Middle frontal gyrus (tissue), 1 donor: Measurements from ENCODE around the gene CTSS.
"Not testable (repeated sequence)": the region's sequence is repeated elsewhere in the genome, so short reads cannot be mapped to it uniquely, and the experiment has no call there.

ENCODE experiments used
- DNase-seq: peaks from one replicate; pipeline ENCODE4 v3.0.0-alpha.2; 2015; ENCODE audit warnings: low spot score; ENCODE audit errors: extremely low spot score

Gene CTSS

DNA sequence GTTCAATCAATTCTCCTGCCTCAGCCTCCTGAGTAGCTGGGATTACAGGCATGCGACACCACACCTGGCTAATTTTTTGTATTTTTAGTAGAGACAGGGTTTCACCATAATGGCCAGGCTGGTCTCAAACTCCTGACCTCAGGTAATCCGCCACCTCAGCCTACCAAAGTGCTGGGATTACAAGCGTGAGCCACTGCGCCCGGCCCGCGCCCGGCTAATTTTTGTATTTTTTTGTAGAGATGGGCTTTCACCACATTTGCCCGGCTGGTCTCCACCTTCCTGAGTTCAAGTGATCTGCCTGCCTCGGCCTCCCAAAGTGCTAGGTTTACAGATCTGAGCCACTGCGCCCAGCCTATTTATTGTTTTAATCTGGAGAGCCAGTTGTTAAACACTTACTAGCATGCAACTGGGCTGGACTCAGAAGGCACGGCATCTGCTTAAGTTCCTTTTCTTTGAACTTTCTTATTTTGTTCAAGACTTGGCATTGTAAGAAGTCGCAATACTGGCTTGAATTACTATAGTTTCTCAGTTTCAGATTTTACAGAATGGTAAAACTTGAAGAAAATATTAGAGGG lies 10.4 kb upstream of the CTSS start:
- DNase-seq, result not testable (repeated sequence)

DNA sequence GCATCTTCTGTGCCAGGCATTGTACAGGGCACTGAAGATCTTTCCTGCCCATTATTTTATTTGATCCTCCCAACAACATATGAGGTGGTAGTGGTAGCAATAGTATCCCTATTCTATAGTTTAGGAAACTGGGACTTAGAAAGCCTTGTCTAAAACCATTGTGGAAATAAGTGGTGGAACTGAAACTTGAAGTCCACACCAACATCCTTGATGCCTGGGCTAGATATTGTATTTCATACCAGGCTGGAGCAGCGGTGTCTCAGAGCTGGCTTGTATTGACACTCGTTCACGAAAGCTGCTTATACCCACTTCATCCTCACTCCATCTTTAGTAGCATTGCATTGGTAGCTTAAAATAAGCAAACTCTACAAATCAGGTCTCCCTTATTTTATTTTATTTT lies 9.7 kb upstream of the CTSS start:
- DNase-seq, result no peak

DNA sequence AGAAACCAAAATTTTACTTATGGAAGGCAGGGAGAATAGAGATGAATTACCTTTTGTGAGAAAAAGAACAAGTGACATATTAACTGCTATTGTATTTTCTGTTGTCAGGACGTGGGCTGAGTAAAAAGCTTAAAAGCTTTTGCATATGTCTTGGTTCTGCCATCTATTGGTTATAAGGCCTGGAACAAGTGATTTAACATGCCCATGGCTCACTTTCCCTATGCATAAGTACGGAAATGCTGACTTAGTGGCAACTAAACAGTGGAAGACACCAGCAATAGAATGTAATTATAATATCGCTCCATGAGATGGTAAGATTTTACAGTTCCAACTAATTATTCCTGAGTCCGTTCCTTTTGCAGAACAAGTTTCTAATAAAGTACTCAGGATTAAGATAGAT lies 6.7 kb upstream of the CTSS start:
- DNase-seq, result no peak

DNA sequence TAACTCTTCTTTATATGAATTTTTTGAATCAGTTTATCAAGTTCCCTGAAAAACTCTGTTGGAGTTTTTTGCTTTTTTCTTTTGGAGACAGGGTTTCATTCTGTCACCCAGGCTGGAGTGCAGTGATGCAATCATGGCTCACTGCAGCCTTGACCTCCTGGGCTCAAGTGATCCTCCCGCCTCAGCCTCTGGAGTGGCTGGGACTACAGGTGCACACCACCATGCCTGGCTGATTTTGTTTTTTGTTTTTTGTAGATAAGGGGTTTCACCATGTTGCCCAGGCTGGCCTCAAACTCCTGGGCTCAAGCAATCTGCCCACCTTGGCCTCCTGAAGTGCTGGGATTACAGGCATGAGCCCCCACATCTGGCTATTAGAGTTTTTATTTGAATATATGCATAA lies 2.1 kb upstream of the CTSS start:
- not testable (repeated sequence) for DNase-seq

DNA sequence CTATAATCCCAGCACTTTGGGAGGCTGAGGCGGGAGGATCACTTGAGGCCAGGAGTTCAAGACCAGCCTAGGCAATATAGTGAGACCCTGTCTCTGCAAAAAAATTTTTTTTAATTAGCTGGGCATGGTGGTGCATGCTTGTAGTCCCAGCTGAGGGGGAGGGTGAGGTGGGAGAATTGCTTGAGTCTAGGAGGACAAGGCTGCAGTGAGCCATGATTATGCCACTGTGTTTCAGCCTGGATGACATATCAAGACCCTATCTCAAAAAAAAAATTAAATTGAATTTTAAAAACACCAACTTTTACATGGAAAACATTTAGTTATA lies 361 bp upstream of the CTSS start:
- DNase-seq, result not testable (repeated sequence)

DNA sequence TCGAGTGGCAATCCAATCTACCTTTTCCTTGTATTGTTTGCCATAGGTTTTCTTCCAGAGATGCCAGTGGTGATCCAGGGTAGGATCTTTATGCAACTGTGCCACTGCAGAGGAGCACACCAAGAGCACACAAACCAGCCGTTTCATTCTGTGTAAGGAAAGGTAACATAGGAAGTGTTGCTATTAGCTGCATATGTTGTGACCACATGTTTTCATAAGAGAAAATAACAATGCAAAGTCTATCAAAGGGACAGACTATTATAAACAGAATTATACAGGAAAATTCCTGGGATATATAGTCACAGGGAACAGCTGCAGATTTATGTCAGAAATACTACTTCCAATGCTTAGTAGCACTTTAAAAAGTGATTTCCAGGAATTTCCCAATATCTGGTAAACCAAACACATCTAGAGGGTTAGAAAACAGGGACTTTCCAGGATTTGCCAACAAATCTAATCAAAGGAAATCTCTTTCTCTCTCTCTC lies 919 bp downstream of the CTSS start:
- DNase-seq, result no peak

DNA sequence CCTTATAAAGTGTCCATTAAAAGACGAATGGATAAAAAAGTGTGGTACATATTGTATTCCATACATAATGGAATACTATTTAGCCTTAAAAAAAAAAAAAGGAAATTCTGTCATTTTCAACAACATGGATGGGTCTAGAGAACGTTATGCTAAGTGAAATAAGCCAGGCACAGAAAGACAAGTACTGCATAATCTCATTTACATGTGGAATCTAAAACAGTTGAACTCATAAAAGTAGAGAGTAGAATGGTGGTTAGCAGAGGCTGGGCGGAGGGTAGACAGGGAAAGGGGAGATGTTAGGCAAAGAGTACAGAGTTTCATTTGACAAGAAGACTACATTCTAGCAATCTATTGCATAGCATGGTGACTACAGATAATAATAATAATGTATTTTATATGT lies 2.6 kb downstream of the CTSS start:
- DNase-seq, result no peak

DNA sequence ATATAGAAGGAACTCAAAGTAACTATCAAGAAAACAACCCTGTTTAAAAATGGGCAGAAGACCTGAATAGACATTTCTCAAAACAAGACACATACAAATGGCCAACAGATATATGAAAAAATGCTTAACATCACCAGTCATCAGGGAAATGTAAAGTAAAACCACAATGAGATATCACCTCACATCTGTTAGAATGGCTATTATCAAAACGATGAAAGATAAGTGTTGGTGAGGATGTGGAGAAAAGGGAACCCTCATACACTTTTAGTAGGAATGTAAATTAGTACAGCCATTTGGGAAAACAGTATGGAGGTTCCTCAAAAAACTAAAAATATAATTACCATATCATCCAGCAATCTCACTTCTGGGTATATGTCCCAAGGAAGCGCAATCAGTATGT lies 3.0 kb downstream of the CTSS start:
- no peak for DNase-seq

DNA sequence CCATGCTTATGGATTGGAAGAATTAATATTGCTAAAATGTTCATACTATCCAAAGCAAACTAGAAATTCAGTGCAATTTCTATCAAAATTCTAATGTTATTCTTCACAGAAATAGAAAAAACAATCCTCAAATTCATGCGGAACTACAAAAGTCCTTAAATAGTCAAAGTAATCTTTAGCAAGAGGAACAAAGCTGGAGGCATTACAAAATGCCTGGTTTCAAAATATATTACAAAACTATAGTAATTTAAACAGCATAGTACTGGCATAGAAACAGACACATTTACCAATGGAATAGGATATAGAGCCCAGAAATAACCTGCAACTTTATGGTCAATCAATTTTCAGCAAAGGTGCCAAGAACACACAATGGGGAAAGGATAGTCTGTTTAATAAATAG lies 3.8 kb downstream of the CTSS start:
- DNase-seq, result no peak

DNA sequence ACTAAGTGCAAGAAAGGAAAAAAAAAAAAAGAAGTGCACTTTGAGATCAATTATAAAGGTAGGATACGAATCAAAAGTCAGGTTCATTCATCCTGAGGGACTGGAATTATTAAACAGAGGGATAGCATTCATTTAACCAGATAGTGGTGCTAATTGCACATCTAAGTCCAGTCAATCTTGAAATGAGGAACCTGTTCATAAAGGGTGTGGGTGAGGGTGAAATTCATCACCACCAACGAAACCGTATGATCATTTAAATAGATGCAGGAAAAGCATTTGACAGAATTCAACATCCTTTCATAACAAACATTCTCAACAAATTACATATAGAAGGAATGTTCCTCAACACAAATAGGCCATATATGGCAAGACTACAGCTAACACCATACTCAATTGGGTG lies 5.6 kb downstream of the CTSS start:
- no peak for DNase-seq

DNA sequence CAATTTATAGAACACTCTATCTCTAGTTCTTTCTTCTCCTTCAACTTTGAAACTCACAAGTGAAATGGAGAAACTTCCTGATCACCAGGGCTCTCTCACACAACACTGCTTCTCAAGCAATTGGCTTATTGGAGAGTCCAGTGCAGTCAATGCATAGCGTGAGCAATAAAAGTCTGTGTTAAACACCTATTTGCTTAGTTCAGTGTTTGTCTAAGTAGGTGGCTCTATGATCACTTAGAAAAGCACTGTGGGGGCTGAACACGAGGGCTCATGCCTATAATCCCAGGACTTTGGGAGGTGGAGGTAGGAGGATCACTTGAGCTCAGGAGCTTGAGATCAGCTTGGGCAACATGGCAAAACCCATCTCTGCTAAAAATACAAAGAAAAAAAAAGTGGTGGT lies 12.2 kb downstream of the CTSS start:
- DNase-seq, result no peak

DNA sequence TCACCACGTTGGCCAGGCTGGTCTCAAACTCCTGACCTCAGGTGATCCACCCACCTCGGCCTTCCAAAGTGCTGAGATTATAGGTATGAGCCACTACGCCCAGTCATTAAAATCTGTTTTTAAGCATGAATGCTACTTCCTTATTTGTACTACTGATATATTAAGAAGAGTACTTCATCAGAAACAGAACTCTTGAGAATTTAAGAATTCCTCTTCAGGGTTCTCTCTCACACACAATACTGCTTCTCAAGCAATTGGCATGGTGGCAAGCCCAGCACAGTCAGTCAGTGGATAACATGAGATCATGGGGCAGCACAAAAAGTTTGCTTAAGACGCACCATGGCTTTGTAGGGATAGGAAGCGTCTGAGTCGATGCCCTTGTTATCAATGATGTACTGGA lies 14.1 kb downstream of the CTSS start:
- no peak for DNase-seq

DNA sequence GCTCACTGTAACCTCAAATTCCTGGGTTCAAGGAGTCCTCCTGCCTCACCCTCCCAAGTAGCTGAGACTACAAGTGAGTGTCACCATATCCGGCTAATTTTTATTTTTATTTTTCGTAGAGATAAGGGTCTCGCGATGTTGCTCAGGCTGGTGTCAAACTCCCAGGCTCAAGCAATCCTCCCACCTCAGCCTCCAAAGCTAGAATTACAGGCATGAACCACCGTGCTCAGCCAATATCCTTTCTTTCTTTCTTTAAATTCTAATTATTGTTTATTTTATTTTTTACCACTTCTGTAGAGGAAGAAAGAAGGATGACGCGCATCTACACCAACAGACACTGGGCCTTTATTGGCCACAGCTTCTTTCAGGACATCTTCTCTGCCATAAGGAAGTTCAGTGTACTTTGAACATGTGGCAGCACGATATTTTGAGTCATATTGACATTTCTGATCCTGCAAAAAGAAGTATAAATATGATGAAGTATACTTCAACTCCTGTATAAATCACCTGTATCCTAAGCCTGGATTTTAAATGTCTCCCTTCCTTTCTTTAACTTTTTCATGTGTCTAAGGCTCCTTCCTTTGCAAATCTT lies 15.8 kb downstream of the CTSS start:
- DNase-seq, result no peak

DNA sequence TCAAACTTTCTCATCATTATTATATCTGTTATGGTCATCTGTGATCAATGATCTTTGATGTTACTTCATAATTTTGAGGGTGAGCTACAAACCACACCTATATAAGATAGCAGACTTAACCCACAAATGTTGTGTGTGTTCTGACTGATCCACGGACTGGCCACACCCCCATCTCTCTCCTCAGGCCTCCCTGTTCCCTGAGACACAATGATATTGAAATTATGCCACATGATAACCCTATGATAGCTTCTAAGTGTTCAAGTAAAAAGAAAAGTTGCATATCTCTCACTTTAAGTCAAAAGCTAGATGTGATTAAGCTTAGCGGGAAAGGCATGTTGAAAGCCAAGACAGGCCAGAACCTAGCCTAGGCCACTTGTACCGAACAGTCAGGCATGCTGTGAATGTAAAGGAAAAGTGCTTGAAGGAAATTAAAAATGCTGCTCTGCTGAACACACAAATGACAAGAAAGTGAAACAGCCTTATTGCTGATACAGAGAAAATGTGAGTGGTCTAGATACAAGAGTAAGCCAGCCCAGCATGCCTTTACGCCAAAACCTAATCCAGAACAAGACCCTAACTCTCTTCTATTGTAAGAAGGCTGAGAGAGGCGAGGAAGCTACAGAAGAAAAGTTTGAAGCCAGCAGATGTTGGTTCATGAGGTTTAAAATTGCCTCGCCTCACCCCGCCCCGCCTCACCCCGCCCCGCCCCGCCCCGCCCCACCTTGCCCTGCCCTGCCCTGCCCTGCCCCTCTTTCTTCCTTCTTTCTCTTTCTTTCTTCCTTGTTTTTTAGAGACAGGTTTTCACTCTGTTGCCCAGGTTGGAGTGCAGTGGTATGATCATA lies 16.5 kb downstream of the CTSS start:
- DNase-seq, result no peak

DNA sequence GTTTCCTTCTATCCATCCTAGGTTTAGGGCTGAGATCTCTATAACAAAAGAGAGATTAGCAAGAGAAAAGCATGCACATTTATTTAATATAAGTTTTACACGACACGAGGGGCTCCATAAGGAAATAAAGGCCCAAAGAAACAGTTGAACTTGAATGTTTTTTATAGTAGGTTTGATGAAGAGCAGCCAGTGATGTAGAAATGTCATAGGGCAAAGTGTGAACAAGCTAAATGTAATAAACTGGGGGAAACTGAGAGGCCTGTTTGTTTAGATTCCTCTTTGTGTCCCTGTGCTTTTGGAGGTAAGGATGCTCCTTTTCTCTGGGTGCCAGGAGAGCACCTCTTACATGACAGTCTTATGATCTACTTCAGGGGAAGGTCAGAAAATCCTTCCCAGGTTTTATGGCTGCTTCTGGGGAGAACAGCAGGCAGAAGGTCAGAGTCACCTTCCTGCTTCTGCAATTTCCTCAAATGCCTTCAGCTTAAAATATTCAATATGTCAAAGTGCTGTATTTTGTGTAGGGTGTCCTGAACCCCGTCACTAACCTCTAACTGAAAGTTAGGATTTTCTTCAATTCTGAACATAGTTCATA lies 35.4 kb downstream of the CTSS start:
- no peak for DNase-seq

DNA sequence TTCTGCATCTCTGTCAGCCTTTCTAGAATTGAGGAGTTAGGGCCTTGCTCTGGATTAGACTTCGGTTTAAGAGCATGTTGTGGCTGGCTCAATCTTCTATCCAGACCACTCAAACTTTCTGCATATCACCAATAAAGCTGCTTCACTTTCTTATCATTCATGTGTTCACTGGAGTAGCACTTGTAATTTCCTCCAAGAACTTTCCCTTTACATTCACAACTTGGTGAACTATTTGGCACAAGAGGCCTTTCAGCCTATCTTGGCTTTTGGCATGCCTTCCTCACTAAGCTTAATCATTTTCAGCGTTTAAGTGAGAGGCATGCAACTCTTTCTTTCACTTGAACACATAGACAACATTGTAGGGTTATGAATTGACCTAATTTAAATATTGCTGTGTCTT lies 41.2 kb downstream of the CTSS start:
- DNase-seq, result no peak

DNA sequence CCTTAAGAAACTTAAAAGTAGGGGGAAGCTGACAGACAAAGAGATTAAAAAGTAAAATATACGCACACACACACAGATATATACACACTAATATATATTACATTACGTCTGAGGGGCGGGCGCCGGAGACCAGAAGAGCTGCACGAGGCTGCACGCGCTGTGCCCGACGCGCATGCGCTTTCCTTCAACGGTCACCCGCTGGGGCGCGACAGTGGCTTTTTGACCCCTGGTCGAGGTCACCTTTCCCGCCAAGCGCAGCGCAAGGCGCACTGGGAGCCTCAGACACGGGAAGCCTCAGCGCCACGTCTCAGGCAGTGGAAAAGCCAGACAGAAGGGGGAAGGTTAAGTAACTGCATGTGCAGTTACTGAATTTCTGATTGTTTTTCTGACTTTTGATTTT lies 44.9 kb downstream of the CTSS start, which contains the start of gene HORMAD1:
Gene HORMAD1, minus strand, starts transcription at position 193 of the 400 bp plus-strand sequence. CDS start 1,390 bp downstream, outside the sequence.
- no peak for DNase-seq

DNA sequence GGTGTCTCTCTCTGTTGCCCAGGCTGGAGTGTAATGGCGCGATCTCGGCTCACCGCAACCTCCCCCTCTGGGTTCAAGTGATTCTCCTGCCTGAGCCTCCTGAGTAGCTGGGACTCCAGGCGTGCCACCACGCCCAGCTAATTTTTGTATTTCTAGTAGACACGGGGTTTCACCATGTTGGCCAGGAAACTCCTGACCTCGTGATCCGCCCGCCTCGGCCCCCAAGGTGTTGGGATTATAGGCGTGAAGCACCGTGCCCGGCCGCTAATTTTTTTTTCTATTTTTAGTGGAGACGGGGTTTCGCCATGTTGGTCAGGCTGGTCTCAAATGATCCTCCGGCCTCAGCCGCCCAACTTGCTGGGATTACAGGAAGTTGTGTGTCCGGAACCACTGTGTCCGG lies 45.5 kb downstream of the CTSS start:
- DNase-seq, result no peak

DNA sequence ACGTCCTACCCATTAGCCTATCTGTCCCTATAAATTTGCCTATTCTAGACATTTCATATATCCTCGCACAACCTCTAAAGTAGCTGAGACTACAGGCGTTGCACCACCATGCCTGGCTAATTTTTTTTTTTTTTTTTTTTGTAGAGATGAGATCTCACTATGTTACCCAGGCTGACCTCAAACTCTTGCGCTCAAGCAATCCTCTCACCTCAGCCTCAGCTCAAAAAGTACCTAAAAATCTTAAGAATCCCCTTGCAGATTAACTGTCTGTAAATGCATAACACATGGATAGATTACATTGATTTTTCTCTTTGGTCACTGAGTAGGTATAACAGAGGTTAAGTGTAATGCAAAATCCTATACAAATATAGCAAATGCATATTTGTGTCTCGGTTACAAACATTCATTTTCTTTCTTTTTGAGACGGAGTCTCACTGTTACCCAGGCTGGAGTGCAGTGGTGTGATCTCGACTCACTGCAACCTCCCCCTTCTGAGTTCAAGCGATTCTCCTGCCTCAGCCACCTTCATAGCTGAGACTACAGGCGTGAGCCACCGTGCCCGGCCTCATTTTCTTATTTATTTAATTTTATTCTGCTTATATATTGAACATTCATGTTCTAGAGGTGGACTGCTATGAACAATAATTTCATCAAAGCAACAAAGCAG lies 47.2 kb downstream of the CTSS start:
- no peak for DNase-seq

DNA sequence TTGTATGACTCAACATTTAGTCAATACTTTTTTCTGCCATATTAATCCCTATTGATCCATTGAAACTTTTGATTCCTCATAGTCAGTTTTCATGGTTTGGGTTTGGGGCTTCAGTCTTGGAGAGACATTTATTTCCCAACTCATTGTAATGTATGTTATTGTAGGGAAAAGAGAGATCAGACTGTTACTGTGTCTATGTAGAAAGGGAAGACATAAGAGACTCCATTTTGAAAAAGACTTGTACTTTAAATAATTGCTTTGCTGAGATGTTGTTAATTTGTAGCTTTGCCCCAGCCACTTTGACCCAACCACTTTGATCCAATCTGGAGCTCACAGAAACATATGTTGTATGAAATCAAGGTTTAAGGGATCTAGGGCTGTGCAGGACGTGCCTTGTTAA lies 56.5 kb downstream of the CTSS start:
- DNase-seq, result not testable (repeated sequence)

DNA sequence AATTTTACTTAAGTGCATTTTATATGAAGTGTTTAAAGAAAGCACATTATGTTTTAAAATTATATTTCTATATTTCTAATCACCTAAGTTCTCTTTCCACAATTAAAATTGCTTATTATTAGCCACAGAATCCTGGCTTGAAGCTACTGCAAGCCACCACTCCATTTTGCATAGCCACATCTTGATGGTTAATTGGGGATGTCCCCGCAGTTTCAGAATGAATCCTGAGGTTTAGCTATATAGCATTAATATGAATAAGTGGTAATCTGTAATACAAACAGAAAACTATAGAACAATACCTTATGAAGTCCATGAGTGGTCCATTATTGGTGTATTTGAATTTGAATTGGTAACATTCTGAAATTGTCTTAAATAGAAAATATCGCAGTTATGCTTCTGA lies 57.0 kb downstream of the CTSS start:
- no peak for DNase-seq

DNA sequence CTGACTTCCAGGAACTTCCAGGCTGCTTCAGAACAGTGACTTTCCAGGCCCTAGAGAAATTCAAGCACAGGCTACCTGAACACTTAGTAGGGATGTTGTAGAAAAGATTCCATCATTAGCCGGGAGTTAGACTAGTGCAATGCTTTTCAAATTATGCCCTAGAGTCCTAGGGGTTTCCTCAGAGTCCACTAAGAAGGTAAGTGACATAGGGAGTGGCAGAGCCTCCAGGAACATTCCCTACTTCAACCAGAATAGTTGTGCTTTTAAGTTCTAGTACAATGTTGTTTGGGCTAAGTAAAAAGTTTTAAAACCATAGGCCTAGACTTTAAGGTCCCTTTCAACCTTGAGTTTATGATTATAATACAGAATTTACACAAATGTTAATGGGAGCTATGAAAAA lies 59.5 kb downstream of the CTSS start:
- no peak for DNase-seq
